Skin of body (tissue), 2 donors: ENCODE results near the gene CHFR. TPM values are rescaled to one million over a fixed set of nuclear protein-coding genes. Genes with fewer than 3 reads are reported as not detected.
"Not testable (repeated sequence)": the region's sequence is repeated elsewhere in the genome, so short reads cannot be mapped to it uniquely, and the experiment has no call there.

ENCODE experiments used
- DNase-seq: peaks from one replicate; lab custom pipeline; 2025; lab: John Stamatoyannopoulos, UW
- total RNA-seq: library from RNA; depleted of rRNA; stranded (reverse); fragments of >200 nt; gene quantifications from one replicate; pipeline ENCODE4 v1.2.3, GENCODE V29; 2014

The CHFR gene
- total RNA-seq, 1 donor from 2014 or later = 20.2 TPM

DNA sequence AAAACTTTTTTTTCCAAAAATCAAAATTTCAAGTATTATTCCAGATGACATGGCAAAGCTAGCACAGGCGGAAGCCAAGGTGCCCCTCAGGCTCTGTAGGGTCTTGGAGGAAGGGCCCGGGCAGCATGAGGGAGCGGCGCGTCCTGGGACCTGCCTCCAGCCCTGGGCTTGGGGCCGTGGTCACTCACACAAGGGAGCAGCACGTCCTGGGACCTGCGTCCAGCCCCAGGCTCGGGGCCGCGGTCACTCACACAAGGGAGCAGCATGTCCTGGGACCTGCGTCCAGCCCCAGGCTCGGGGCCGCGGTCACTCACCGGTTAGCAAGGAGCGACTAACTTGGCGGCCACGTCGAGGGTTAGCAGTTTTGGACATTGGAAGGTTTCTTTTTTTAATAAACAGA is 46.9 kb downstream of the CHFR start:
- DNase-seq = no peak

DNA sequence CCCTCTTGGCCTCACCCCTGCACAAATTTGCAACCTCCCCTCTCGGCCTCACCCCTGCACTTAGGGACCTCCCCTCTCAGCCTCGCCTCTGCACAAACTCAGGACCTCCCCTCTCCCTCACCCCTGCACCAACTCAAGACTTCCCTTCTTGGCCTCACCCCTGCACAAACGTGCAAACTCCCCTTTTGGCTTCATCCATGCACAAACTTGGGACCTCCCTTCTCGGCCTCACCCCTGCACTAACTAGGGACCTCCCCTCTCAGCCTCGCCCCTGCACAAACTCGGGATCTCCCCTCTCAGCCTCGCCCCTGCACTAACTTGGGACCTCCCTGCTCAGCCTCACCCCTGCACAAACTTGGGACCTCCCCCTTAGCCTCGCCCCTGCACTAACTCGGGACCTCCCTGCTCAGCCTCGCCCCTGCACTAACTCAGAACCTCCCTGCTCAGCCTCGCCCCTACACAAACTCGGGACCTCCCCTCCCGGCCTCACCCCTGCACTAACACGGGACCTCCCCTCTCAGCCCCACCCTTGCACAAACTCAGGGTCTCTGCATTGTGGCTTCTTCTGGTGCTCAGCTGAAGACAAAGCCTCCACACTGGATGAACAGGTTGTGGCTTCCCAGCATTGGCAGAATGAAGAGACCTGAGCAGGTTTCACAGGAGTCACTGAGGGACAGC is 47.7 kb downstream of the CHFR start:
- DNase-seq = no peak

DNA sequence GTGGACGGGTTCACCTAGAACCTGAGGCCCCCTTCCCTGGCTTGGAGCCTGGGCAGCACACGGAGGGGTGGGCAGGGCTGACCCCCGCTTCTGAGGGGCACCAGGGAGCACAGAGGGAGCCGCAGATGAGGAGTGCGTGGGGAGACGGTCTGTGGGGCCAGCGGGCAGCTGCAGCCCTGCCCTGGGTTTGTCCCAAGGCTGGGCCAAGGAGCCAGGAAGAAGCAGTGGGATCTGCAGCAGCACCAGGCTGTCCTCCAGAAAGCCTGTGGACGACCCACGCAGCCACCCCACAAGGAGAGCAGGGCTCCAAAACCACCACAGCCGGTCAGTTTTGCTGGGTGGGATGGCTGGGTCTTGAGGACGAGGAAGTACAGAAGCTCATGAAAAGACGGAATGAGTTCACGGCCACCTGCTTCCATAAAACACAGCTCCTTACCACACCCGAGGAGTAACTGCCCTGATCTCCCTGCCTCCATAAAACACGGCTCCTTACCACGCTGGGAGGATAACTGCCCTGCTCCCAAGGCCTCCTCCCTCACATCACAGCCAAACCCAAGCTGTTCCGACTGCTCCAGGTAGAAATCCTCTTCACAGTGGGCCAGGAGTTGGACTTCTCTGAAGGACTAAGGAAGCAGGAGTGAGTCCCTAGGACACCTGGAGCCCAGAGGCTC is 48.9 kb downstream of the CHFR start:
- DNase-seq = no peak

DNA sequence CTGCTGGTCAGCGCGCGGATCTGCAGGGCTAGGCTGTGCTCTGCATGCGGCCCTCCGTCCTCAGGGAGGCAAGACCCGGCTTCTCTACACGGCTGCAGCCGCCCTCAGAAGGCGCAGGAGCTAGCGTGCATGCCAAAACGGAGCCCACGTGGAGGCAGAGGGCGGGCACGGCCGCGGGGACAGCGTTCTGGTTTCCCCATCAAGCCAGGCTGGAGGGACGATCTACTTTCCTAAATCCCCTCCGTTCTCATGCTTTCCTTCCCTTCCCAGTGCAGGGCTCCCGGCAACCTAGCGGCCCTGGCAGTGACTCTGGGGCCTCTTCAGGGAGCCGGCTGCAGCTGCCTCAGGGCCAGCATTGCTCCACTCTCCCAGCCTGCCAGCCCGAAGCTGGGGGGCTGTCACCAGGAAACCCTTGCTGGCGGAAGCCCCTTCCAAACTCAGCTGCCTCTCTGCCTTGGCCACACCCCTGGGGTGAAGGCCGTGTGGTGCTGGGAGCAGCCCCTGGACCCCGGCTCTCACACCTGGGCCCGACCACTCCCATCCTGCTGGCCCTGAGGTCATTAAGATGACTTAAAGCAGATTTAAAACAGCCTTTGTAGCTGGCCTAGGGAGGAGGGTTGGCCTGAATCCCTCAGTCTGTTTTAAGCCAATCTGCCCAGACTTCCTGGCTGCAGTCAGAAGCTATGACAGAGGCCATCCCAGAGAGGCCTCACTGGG is 49.6 kb downstream of the CHFR start:
- no peak for DNase-seq

DNA sequence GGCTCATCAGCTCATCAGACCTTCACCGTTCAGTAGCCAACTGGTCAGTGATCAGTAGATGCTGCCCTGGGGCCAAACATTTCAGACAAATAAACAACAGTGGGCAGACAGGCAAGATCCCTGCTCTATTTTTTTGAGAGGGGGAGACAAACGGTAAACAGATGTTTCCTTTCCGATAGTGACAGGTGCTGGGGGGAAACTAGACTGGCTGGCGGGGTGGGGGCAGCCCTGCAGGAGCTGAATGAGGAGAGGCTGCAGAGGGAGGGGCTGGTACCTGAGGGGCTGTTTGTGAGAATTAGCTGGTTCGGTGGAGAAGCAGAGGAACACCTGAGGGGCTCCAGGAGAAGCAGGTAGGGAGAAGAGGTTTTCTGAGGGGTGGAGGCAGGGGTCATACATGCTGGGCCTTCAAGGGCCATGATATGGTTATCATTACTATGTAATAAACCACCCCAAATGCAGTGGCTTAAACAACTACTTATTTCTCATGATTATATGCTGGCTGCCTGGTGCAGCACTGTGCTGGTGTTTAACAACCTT is 50.5 kb downstream of the CHFR start:
- DNase-seq = no peak

DNA sequence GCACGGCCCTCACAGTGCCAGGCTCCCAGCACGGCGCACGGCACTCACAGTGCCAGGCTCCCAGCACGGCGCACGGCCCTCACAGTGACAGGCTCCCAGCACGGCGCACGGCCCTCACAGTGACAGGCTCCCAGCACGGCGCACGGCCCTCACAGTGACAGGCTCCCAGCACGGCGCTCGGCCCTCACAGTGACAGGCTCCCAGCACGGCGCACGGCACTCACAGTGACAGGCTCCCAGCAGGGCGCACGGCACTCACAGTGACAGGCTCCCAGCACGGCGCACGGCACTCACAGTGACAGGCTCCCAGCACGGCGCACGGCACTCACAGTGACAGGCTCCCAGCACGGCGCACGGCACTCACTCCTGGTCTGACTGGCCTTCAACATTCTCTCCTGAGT is 51.2 kb downstream of the CHFR start:
- DNase-seq = not testable (repeated sequence)

DNA sequence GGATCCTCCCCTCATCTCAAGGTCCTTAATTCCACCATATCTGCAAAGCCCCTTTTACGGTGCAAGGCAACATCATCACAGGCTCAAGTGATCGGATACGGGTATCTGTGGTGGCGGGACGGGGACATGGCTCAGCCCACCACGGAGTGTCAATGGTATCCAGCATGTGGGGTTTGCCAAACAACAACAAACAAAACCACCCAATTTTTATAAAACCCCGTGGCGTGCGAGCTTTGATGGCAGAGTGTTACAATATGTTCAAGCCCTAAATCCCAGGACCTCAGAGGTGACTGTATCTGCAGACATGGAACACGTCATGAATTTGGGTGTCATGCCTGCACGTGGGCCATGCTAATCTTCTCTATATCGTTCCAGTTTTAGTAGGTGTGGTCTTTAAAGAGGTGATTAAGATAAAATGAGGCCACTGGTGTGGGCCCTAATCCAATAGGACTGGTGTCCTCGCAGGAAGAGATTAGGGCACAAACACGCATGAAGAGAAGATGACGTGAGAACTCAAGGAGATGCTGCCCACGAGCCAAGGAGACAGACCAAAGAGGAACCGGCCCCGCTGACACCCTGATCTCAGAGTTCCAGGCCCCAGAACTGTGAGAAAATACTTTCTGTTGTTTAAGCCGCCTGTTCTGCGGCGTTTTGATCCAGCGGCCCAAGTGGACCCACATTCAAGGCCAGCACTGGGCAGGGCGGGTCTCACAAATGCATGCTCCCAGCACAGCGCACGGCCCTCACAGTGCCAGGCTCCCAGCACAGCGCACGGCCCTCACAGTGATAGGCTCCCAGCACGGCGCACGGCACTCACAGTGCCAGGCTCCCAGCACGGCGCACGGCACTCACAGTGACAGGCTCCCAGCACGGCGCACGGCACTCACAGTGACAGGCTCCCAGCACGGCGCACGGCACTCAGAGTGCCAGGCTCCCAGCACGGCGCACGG is 52.1 kb downstream of the CHFR start:
- DNase-seq = no peak

DNA sequence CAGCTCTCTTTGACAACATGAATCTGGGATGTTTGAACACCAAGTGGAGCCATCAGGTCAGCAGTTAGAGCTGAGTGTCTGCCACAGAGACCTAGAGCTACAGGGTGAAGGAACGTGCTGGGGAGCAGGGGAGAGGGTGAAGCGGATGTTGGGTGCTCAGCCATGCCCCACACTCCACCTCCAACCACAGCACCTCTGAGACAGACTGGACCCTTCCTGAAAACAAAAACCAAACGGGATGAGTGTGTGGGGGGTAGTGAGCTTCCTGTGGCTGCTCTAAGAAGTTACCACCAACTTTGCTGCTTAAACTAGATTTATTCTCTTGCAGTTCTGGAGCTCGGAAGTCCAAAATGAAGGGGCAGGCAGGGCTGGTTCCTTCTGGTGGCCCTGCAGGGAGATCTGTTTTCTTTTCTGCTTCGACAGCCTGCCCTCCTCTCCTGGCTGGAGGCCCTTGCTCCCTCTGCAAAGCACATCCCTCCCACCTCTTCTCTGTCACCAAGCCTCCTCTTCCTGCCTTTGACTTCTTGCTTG is 53.2 kb downstream of the CHFR start:
- no peak for DNase-seq

DNA sequence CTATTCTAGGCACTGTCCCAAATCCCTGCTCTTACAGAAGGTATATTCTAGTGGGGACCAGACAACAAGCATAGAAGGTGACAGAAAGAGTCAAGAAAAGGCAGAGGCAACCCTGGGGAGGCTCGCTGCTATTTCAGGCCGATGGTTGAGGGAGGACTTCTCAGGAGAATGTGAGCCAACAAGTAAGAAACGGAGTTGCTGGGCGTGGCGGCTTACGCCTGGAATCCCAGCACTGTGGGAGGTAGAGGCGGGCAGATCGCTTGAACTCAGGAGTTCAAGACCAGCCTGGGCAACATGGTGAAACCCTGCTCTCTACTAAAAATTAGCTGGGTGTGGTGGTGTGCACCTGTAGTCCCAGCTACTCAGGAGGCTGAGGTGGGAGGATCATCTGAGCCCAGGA is 54.1 kb downstream of the CHFR start:
- DNase-seq = no peak

DNA sequence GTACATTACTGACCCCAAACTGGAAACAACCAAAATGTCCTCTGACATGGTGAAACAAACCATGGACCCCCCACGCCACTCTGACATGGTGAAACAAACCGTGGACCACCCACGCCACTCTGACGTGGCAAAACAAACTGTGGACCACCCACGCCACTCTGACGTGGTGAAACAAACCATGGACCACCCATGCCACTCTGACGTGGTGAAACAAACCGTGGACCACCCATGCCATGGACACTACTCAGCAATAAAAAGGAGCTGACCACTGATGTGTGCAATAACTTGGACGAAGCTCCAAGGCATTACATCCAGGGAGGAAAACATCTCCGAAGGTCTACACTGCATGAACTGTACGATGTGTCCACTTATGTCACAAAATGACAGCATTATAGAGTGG is 55.6 kb downstream of the CHFR start:
- DNase-seq = no peak

DNA sequence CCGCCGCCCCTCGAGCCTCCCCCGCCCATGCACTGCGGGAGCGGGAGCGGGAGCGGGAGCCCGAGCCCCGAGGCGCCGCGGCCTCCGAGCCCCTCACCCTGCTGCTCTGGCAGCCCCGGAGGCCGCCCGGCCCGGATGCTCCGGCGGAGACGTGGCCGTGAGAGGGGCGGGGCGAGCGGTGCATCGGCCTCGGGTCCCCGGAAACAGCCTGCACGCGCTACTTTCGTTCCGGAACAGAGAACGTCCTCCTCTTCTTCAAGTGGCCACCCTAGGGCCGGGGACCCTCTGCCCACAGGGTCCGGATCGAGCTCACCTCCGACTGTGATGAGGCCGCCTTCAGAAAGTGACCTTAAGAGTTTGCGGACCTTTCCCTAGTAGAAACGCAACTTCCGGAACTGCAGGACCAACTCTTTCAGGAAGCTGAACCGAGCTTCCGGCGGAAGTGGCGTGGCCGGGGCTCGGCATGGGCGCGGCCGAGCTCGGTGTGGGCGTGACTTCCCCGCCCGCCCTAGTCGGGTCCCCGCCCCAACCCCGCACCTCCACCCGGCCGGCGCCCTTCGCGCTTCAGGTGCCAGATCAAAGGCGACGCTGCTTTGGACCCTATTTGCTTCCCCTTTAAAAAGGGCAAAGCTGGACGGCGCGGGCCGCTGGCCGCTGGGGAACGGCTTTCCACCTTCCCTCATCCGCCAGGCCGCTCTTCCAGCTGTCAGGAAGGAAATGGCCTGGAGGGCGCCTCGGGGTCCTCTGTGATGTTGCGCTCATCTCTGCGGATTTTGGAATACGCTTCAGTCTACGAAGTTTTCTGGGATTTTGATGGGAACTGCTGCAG is 58.5 kb downstream of the CHFR start, which contains the start of gene GOLGA3:
Gene GOLGA3, minus strand, starts transcription at position 164 of the 829 bp plus-strand sequence. CDS start 6,741 bp downstream, outside the sequence.
- peak; percentile 94 for DNase-seq

DNA sequence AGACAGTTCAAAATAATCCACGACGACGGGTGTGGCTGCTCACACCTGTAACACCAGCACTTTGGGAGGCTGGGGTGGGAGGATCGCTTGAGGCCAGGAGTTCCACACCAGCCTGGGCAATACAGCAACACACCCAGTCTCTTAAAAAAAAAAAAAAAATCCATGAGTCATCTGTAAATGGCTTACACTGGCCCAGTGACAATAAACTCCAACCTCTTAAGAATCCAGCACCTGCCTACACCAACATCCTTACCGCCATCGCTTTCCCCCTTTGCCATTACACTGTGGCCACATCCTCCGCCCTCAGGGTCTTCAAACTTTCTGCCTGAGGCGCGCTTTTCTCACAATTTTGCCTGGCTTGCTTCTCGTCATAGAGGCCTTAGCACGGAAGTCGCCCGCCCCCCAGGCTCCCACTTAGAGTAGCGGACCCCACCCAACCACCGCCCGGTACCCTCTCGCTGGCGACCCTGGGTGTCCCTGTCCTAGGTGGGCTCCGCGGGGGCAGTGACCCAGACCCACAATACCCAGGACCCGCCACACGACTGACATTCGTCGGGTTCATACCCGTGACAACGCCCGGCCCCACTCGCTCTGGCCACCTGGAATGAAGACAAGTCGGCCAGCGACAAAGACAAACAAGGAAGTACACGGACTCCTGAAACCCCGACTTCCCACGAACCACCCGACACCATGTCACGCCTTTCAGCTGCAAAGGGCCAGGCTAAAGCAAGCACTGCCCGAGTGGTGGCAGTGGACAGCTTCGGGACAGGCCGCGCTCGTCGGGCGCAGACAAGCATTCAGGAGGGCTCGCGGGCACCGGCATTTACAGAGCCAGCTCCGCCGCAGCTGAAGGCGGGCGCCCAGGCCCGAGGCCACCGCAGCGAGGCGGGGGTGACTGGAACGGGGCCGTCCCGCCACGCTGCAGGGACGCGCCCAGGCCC is 59.4 kb downstream of the CHFR start:
- DNase-seq = no peak

DNA sequence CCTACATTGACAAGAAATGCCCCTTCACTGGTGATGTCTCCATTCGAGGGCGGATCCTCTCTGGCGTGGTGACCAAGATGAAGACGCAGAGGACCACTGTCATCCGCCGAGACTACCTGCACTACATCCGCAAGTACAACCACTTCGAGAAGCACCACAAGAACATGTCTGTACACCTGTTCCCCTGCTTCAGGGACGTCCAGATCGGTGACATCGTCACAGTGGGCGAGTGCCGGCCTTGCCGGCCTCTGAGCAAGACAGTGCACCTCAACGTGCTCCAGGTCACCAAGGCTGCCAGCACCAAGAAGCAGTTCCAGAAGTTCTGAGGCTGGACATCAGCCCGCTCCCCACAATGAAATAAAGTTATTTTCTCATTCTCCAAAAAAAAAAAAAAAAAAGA is 61.5 kb downstream of the CHFR start:
- DNase-seq = no peak

DNA sequence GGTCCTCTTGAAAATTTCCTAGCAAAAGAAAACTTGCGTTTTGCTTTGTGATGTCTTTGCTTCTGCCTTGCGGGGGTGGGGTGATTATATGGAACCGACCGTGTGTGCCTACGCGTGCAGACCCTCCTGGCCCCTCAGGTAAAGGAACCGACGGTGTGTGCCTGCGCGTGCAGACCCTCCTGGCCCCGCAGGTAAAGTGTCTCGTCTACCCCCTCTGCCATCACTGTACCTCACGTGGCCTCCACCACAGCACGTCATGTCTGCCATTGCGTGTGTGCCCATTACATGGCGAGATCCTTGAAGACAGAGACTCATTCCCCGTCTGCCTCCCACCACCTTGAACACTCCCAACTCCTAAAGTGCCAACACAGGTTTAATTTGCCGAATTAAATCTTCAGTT is 62.3 kb downstream of the CHFR start:
- no peak for DNase-seq

DNA sequence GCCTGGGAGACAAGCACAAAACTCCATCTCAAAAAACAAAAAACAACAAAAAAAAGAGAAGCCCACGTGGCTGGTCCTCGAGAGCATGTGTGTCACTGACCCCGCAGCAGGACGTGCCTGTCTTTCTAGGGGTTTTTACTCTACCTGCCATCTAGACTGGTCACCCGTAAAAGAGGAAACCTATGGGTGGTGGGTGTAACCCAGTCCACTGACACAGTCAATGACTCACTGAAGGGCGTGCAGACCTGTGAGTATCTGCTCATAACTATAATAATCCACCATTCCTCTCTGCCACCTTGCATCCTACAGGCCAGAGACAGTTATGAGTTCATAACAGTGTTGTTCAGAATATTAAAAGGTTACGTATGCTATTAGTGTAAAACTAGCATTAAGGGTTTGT is 63.4 kb downstream of the CHFR start:
- DNase-seq = no peak

DNA sequence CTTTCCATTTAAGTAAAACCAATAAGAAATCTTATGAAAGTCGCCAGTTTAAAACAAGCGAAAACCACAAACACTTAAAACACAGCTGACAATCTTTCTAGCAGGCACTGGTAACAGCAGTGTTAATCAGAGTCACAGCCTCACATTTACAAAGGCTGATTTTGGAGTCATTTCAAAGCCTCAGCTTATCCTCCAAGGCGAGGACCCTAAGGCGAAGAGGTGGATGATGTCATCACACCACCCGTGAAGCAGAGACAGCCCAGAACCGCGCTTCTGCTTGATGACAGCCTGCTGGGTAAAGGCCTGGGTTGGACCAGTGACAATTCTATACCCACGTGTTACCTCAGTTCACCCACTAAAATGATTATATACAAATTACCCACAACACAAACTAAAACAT is 68.8 kb downstream of the CHFR start:
- DNase-seq = no peak

DNA sequence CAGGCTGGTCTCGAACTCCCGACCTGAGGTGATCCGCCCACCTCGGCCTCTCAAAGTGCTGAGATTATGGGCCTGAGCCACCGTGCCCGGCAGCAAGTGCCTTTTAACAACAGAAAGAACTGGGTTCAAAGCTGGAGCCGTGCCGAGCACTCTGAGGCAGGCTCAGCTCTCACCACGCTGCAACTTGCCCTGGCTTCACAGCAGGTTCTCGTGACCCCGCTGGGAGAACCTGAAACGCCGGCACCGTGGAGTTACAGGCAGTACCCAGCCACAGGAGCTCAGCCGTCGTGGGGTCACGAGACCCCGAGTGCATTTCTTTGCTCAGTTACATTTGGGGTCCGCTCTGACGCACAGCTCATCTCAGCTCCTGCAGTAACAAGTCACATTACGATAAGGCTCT is 73.2 kb downstream of the CHFR start:
- DNase-seq = no peak

DNA sequence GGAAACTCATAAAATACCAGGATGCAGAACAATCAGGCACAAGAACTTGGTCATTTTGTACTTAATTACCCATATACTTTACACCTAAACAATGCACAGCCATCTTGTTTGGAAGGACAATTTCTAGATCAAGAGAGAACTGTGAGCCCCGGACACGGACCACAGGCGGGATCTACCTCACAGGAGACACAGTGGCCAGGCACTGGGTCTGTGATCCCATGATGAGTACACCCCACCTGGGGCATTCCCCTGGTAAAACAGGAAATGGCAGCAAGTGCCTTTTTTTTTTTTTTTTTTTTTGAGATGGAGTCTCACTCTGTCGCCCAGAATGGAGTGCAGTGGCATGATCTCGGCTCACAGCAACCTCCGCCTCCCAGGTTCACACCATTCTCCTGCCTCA is 74.0 kb downstream of the CHFR start:
- DNase-seq = no peak
